Spleen (tissue), 11 donors: Measurements from ENCODE around the gene DGKB. TPM values are rescaled to one million over a fixed set of nuclear protein-coding genes. Genes with fewer than 3 reads are reported as not detected.

Experiments
- DNase-seq: peaks from one replicate; pipeline ENCODE4 v3.0.0-alpha.2; 2020
- H3K27ac ChIP-seq, 8 donors: fragments of 200-600 bp; sonication (generic) in 7 of 8; 1 replicate in 4 of 8; 2 replicates in 4 of 8; pipeline versions ENCODE4 v1.5.0 to v1.8.0; 2016 to 2021; ENCODE audit warnings: inconsistent platforms in 4 of 8, mild to moderate bottlenecking in 4 of 8, moderate library complexity in 1 of 8
- H3K27me3 ChIP-seq, 7 donors: fragments of 200-600 bp; sonication (generic) in 6 of 7; replicated peaks in 1 of 7; 1 replicate in 4 of 7; 2 replicates in 3 of 7; pipeline versions ENCODE4 v1.5.0 to v1.8.0; 2016 to 2021; ENCODE audit warnings: inconsistent platforms in 3 of 7, mild to moderate bottlenecking in 1 of 7
- H3K36me3 ChIP-seq, 6 donors: fragments of 200-600 bp; sonication (generic) in 5 of 6; 1 replicate in 4 of 6; 2 replicates in 2 of 6; pipeline versions ENCODE4 v1.5.0 to v1.8.0; 2016 to 2021; ENCODE audit warnings: inconsistent platforms in 2 of 6
- H3K4me1 ChIP-seq, 6 donors: fragments of 200-600 bp; sonication (generic) in 5 of 6; 1 replicate in 3 of 6; 2 replicates in 3 of 6; pipeline versions ENCODE4 v1.5.0 to v1.8.0; 2016 to 2021; ENCODE audit warnings: inconsistent platforms in 3 of 6
- H3K4me3 ChIP-seq, 8 donors: fragments of 200-600 bp; sonication (generic) in 7 of 8; 1 replicate in 4 of 8; 2 replicates in 4 of 8; pipeline versions ENCODE4 v1.5.0 to v1.8.0; 2016 to 2021; ENCODE audit warnings: inconsistent platforms in 4 of 8, mild to moderate bottlenecking in 4 of 8, moderate library complexity in 2 of 8
- H3K9me3 ChIP-seq, 8 donors: fragments of 200-600 bp; sonication (generic) in 7 of 8; 1 replicate in 4 of 8; 2 replicates in 4 of 8; pipeline versions ENCODE4 v1.5.0 to v1.8.0; 2016 to 2021; ENCODE audit warnings: inconsistent platforms in 4 of 8
- CTCF ChIP-seq, 11 experiments: fragments of 200-600 bp in 7 of 11; fragments of 450-650 bp in 4 of 11; sonication (generic) in 4 of 11; IDR thresholded peaks in 8 of 11; conservative IDR thresholded peaks in 3 of 11; 1 replicate in 7 of 11; 2 replicates in 4 of 11; pipeline versions ENCODE4 v1.4.0 to v1.8.0; 2016 to 2021; ENCODE audit warnings: antibody characterized with exemption in 11 of 11, inconsistent platforms in 4 of 11, mild to moderate bottlenecking in 1 of 11
- POLR2A ChIP-seq, 3 donors: fragments of 450-650 bp; IDR thresholded peaks; one replicate each; pipeline ENCODE4 v1.5.1; 2017; ENCODE audit warnings: antibody characterized with exemption in 3 of 3, mild to moderate bottlenecking in 1 of 3
- POLR2AphosphoS5 ChIP-seq, 3 donors: sonication (generic); formaldehyde crosslinking; IDR thresholded peaks; one replicate each; pipeline ENCODE4 v1.5.1; 2017; ENCODE audit warnings: antibody characterized with exemption in 3 of 3
- WGBS, 5 donors: extraction: QIAGEN DNeasy Blood & Tissue Kit in 3 of 5; methylation state at CpG; one replicate each; pipeline versions ENCODE4 v1.1.5 to v1.1.7; 2013 to 2018; 5-methylcytosine and 5-hydroxymethylcytosine counted together
- intact Hi-C: fragments of 100-400 bp; cut with DNase I; formaldehyde crosslinking; loops from one replicate; pipeline ENCODE4 v1.15.0; 2023; ENCODE audit warnings: low total_unique reads
- polyA plus RNA-seq, 3 donors: library from polyadenylated mRNA; stranded (reverse); fragments of 200-250 nt; gene quantifications; one replicate each; pipeline ENCODE4 v1.2.1, GENCODE V29; 2013
- total RNA-seq, 7 donors: library from RNA; depleted of rRNA in 3 of 7; stranded (reverse); fragments of >200 nt in 3 of 7; fragmentation: NEBNext Ultra II Directional in 4 of 7; extraction: Animal tissue kit (Norgen Biotek cat#: 25700) in 4 of 7; gene quantifications; one replicate each; pipeline versions ENCODE4 v1.1.0 to v1.2.1, GENCODE V29; 2016 to 2021
- donor health status: healthy with polysubstance abuse.
- donor health status: DM: no; HTN: no; CAD: no; lungs with moderate emphysema.
- donor health status: DM: no; HTN: no; CAD: no.
- donor health status: Bipolar disorder and iron deficiency.
- donor health status: healthy.
- donor health status: DM: no; HTN: no; CAD: no.
- donor health status: DM: yes; HTN: yes; CAD: no.

The DGKB gene
- total and polyA plus RNA-seq, 10 donors, result 0.02 to 0.26 (median 0.03) TPM; not detected in 6

DNA sequence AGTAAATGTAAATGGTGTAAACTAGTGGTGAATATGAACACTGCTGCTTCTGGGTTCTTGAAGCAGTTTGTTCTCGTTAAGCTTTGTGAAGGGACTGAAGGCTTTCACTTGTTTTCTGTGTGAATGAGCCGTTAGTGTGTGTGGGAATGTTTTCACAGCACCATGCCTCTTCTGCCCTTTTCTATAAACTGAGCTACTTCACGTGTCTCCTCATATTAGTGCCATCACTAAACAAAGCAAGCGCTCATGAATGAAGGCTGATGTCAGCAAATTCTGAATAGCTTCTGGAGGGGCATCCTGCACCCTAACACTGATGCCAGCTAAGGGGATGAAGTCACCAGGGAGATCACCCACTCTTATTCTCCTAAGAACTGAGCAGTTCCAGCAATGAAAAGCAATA lies 707.5 kb downstream of the DGKB start:
- WGBS, 5 donors, result 70 to 79% (median 79%) methylated on average over 4 of the region's 4 CpGs
- DNase-seq, result no peak
- no peaks in the 10 kb centered on the region for H3K4me1 ChIP-seq

GRCh38 chr7:14191686-14192098 lies 710.9 kb downstream of the DGKB start:
- intact Hi-C loops, result no loop called here
- Histone ChIP-seq H3K36me3 (no peaks in the 10 kb centered on the region), H3K9me3 (peaks cover 0 to 12% (median 0%) of the 10 kb centered on the region in 8 donors), H3K27me3 (no peaks in the 10 kb centered on the region), H3K4me1 (no peaks in the 10 kb centered on the region), H3K27ac (no peak overlapping the region), H3K4me3 (no peak overlapping the region)
- TF ChIP-seq POLR2AphosphoS5 (IDR thresholded peaks at IDR 0.05) (no peak), POLR2A (IDR thresholded peaks at IDR 0.05) (no peak), CTCF (IDR thresholded peaks at IDR 0.05 in 8 of 11, conservative IDR thresholded peaks at IDR 0.05 in 3 of 11) (no peak)
- 82 to 91% (median 85%) methylated on average over 4 of the region's 4 CpGs for WGBS, 5 donors
- DNase-seq, result no peak

More for the DNA sequence above, 707.5 kb downstream of the DGKB start:
- Histone ChIP-seq H3K36me3 (no peaks in the 10 kb centered on the region), H3K27ac (no peak overlapping the region), H3K27me3 (no peaks in the 10 kb centered on the region), H3K9me3 (no peaks in the 10 kb centered on the region), H3K4me3 (no peak overlapping the region)
- no peak for TF ChIP-seq POLR2A (IDR thresholded peaks at IDR 0.05)
- no peak for TF ChIP-seq POLR2AphosphoS5 (IDR thresholded peaks at IDR 0.05)
- no peak for TF ChIP-seq CTCF (IDR thresholded peaks at IDR 0.05 in 8 of 11, conservative IDR thresholded peaks at IDR 0.05 in 3 of 11)
- intact Hi-C loops, result no loop called here

- no peak overlapping the region for H3K27ac ChIP-seq
- H3K36me3 ChIP-seq, result no peaks in the 10 kb centered on the region
- peaks cover 0 to 22% (median 0%) of the 10 kb centered on the region in 8 donors for H3K9me3 ChIP-seq
- H3K4me1 ChIP-seq, result no peaks in the 10 kb centered on the region
- no peaks in the 10 kb centered on the region for H3K27me3 ChIP-seq
- DNase-seq, result no peak
- intact Hi-C loops, result no loop called here
- H3K4me3 ChIP-seq, result no peak overlapping the region
- WGBS, 5 donors, result 86 to 92% (median 92%) methylated on average over 9 to 10 of the region's 10 CpGs
- TF ChIP-seq CTCF (IDR thresholded peaks at IDR 0.05 in 8 of 11, conservative IDR thresholded peaks at IDR 0.05 in 3 of 11), result no peak
- no peak for TF ChIP-seq POLR2AphosphoS5 (IDR thresholded peaks at IDR 0.05)
- TF ChIP-seq POLR2A (IDR thresholded peaks at IDR 0.05), result no peak
Measured at GRCh38 chr7:14184292-14184864, 718.2 kb downstream of the DGKB start.

DNA sequence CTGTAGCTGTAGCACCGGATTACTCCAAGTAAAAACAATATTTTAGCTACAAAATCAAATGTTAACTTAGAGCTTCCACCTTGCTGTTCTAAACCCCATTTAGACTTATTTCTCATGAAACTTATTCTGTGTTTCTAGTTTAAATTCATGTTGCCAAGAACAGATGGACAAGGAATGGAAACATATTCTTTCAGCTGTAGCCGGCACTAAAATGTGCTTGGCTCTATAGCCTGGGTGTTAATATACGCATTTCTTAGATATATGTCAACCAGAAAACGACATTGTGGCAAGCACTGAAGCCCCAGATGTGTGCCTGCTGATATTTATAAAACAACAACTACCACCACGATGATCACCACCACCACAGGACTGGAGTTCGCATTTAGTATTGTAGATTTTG lies 722.8 kb downstream of the DGKB start:
- Histone ChIP-seq H3K36me3 (no peaks in the 10 kb centered on the region), H3K9me3 (peaks cover 0 to 7% (median 0%) of the 10 kb centered on the region in 8 donors), H3K4me3 (no peak overlapping the region), H3K4me1 (no peaks in the 10 kb centered on the region), H3K27ac (no peak overlapping the region), H3K27me3 (no peaks in the 10 kb centered on the region)
- WGBS, 5 donors, result 79 to 87% (median 81%) methylated on average over 6 of the region's 6 CpGs
- intact Hi-C loops, result no loop called here
- no peak for DNase-seq
- TF ChIP-seq POLR2A (IDR thresholded peaks at IDR 0.05) (no peak), POLR2AphosphoS5 (IDR thresholded peaks at IDR 0.05) (no peak), CTCF (IDR thresholded peaks at IDR 0.05 in 8 of 11, conservative IDR thresholded peaks at IDR 0.05 in 3 of 11) (no peak)
